Measurements from ENCODE around the gene CAVIN4.

DNA sequence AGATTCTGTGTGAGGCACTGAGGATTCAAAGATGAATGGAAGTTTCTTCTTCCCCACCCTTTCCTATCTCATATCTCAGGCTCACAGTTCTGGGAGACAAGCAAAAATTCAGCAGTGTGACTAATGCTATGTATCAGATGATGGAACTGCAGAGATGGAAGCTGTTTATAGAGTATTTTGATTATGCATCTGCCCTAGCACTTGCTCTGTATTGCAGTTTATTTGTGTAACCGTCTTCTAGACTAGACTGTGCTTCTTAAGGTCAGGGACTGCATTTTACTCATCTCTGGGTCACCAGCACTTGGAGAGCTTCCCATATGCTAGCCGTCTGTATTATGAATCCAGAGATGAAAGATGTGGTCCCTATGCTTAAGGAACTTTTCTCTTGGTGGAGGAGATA lies 12.6 kb downstream of the CAVIN4 start:
- TF ChIP-seq EZH2 (IDR thresholded peaks at IDR 0.05; ENCODE audit: low read length, unreplicated experiment) (no peak), CTCF (conservative IDR thresholded peaks at IDR 0.05; ENCODE audit: low read depth, low read length) (no peak), EZH2phosphoT487 (IDR thresholded peaks at IDR 0.05; ENCODE audit: borderline replicate concordance, low read length) (no peak)
